Measurements from ENCODE around the gene UBE2I. TPM values are rescaled to one million over a fixed set of nuclear protein-coding genes. Genes with fewer than 3 reads are reported as not detected.

Gene UBE2I
- polyA plus RNA-seq, 4 donors, result 152 to 184 (median 163) TPM

Other genes starting within 250 kb of the UBE2I start
- under 1 TPM; 0.10 to 0.33 (median 0.29) TPM for gene SSTR5, start 236.9 kb upstream of the UBE2I start, polyA plus RNA-seq (ENCODE audit: insufficient read length in 4 of 4)
- gene C1QTNF8, start 213.4 kb upstream of the UBE2I start, polyA plus RNA-seq (ENCODE audit: insufficient read length in 4 of 4), result not detected
- 10 to 100 TPM; 15.1 to 28.2 (median 26.1) TPM for gene CACNA1H, start 156.5 kb upstream of the UBE2I start, polyA plus RNA-seq (ENCODE audit: insufficient read length in 4 of 4)
- gene TPSG1, start 84.4 kb upstream of the UBE2I start, polyA plus RNA-seq (ENCODE audit: insufficient read length in 4 of 4), result 1 to 10 TPM in 2 of 4 donors, under 1 TPM in 2; 0.67 to 1.9 (median 0.96) TPM
- under 1 TPM in 3 of 4 donors, not detected in 1; 0.20 to 0.24 (median 0.24) TPM for gene TPSB2, start 79.5 kb upstream of the UBE2I start, polyA plus RNA-seq (ENCODE audit: insufficient read length in 4 of 4)
- not detected for gene TPSAB1, start 68.9 kb upstream of the UBE2I start, polyA plus RNA-seq (ENCODE audit: insufficient read length in 4 of 4)
- under 1 TPM in 1 of 4 donors, not detected in 3; 0.21 TPM for gene TPSD1, start 53.6 kb upstream of the UBE2I start, polyA plus RNA-seq (ENCODE audit: insufficient read length in 4 of 4)
- 1 to 10 TPM; 4.9 to 7.0 (median 6.1) TPM for gene BAIAP3, start 24.0 kb downstream of the UBE2I start, polyA plus RNA-seq (ENCODE audit: insufficient read length in 4 of 4)
- 10 to 100 TPM; 38.3 to 80.2 (median 54.4) TPM for gene TSR3, start 42.2 kb downstream of the UBE2I start, polyA plus RNA-seq (ENCODE audit: insufficient read length in 4 of 4)
- gene GNPTG, start 42.3 kb downstream of the UBE2I start, polyA plus RNA-seq (ENCODE audit: insufficient read length in 4 of 4), result 10 to 100 TPM; 51.5 to 77.0 (median 71.5) TPM
- gene UNKL, start 105.1 kb downstream of the UBE2I start, polyA plus RNA-seq (ENCODE audit: insufficient read length in 4 of 4), result 10 to 100 TPM; 13.8 to 22.9 (median 20.1) TPM
- 10 to 100 TPM; 12.4 to 17.2 (median 15.0) TPM for gene UQCC4, start 111.1 kb downstream of the UBE2I start, polyA plus RNA-seq (ENCODE audit: insufficient read length in 4 of 4)
- gene PERCC1, start 121.4 kb downstream of the UBE2I start, polyA plus RNA-seq (ENCODE audit: insufficient read length in 4 of 4), result under 1 TPM in 1 of 4 donors, not detected in 3; 0.22 TPM
- 1 to 10 TPM; 1.5 to 3.7 (median 2.9) TPM for gene CCDC154, start 134.9 kb downstream of the UBE2I start, polyA plus RNA-seq (ENCODE audit: insufficient read length in 4 of 4)
- gene CLCN7, start 165.4 kb downstream of the UBE2I start, polyA plus RNA-seq (ENCODE audit: insufficient read length in 4 of 4), result 10 to 100 TPM; 36.8 to 78.5 (median 54.4) TPM
- gene PTX4, start 179.3 kb downstream of the UBE2I start, polyA plus RNA-seq (ENCODE audit: insufficient read length in 4 of 4), result not detected
- 10 to 100 TPM; 26.5 to 50.5 (median 41.5) TPM for gene TELO2, start 183.7 kb downstream of the UBE2I start, polyA plus RNA-seq (ENCODE audit: insufficient read length in 4 of 4)
- gene TMEM204, start 224.0 kb downstream of the UBE2I start, polyA plus RNA-seq (ENCODE audit: insufficient read length in 4 of 4), result 10 to 100 TPM; 19.2 to 34.6 (median 22.6) TPM